Amygdala (tissue), 56 donors: ENCODE measurements around the gene SDHA.

ENCODE experiments used
- DNase-seq, 56 donors: peaks; one replicate each; lab custom pipeline; 2025; lab: John Stamatoyannopoulos, UW

SDHA gene

DNA sequence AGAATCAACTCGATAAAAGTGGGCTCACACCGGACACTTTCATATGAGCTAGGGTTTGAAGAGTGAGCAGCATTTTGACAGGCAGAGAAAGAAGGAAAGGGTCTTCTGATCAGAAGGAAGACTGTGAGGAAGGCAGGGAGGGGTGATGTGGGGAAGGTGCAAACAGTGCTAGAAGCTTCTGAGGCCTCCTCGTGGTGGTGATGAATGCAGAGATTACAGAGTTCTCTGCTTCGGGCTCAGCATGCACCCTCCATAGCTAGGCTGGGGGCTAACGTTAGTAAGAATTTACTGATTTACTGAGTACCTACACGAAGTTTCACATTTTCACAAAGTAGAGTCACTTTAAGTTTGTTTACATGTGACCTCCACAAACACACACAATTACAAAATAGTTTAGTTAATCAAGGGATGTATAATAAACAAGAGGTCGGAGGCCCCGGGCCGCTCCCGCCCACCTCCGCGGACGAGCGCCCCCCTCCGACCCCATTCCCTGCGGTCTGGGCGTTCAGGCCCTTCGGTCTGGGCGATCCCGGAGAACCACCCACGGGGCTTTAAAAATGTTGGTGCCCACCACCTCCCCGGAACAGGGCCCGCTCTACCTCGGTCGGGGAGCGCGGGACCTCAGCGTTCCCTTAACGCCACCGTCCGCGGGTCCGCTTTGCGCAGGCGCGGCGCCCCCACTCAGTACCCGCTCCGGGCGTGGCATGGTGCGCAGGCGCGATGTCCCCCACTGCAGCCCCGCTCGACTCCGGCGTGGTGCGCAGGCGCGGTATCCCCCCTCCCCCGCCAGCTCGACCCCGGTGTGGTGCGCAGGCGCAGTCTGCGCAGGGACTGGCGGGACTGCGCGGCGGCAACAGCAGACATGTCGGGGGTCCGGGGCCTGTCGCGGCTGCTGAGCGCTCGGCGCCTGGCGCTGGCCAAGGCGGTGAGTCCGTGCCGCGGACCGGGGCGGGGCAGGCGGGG is at the start of gene SDHA, which contains the start of gene CCDC127:
Gene SDHA, plus strand, starts transcription at position 827 of the 963 bp plus-strand sequence. Its CDS starts 36 bp downstream, at position 863.
Gene CCDC127, minus strand, starts transcription at position 660 of the 963 bp plus-strand sequence. CDS start 1,304 bp downstream, outside the sequence.
- peak; percentile 41 to 97 (median 87) for DNase-seq

DNA sequence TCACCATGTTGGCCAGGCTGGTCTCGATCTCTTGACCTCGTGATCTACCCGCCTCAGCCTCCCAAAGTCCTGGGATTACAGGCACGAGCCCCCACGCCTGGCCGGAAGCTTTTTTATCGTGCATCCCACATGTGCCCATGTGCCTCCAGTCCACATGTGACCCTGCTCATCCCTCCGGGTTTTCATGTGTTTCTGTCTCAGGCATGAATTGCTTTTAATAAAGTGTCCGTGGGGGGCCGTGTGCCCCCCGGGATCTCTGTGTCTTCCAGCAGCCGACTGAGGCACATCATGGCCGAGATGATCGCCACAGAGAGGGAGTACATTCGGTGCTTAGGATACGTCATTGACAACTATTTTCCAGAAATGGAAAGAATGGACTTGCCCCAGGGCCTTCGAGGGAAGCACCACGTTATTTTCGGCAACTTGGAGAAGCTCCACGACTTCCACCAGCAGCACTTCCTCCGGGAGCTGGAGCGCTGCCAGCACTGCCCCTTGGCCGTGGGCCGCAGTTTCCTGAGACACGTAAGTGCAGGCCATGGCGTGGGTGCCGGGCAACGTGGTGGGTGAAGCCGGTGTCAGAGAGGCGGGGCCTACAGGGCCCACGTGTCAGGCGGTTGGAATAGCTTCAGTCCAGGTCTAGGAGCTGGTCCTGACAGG is 48.9 kb upstream of the SDHA start:
- DNase-seq = peak in 8 of 56 donors; percentile 11 to 45 (median 18)

DNA sequence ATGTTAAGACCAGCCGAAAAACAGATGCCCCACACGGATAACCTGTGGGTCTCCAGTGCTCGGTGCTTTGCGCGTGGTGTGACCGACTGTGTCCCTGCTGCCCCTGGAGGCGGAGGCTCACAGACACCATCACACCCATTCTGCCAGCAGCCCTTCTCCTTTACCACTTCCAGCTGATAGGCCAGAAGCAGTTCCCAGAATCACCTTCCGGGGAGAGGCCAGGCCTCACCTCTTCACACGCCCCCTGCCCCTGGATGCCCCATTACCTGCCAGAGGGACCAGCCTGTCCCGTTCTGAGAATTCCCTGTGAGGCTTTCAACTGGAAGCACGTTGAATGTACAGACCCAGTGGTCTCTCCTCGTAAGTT is 48.4 kb upstream of the SDHA start:
- DNase-seq = no peak

DNA sequence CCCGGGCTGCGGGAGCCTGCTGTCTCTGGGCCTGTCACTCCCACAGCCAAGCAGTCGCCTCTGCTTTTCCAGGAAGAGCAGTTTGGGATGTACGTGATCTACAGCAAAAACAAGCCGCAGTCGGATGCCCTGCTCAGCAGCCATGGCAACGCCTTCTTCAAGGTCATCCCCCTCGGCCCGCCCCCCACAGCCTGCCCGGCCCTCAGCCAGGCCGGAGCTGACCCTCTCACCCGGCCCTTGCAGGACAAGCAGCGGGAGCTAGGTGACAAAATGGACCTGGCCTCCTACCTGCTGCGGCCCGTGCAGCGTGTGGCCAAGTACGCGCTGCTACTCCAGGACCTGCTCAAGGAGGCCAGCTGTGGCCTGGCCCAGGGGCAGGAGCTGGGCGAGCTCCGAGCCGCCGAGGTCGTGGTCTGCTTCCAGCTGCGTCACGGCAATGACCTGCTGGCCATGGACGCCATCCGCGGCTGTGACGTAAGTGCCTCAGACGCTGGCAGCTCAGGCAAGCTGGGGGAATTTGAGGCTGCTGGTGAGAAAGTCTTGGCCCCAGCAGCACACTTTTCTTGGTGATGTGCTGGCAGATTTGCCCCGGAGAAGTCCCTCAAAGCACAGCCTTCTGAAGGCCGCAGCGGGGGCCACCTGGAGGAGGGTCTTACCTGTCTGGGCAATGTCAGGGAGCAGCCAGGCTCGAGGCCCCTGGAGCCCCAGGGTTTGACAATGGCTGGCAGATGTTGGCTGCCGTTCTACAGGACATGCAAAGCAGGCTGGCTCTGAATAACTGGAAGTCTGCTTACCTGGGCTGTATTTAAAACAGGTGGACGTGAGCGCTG is 46.9 kb upstream of the SDHA start:
- no peak for DNase-seq

DNA sequence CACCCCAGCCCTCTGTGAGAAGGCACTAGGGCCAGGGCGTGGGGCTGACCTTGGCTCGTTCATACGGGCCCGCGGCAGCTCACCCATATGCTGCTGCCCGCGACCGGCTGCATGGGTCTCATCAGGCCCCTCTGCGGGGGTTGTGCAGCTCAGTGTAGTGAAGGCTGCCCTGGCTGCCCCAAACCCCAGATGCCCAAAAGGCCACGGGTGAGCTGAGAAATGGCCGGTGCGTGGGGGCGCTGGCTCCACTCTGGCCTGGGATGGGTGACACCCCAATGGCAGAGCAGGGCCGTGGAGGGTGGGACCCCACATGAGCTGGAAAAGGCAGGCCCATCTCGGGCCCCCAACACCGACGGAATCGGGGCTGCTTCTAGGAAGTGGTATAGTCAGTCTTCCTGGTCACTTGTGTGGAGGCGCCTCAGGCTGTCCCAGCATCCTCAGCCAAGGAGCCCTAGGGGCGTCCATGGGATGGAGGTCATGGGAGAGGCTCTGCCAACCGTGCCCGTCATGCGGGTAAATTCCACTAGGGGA is 46.3 kb upstream of the SDHA start:
- DNase-seq = no peak

DNA sequence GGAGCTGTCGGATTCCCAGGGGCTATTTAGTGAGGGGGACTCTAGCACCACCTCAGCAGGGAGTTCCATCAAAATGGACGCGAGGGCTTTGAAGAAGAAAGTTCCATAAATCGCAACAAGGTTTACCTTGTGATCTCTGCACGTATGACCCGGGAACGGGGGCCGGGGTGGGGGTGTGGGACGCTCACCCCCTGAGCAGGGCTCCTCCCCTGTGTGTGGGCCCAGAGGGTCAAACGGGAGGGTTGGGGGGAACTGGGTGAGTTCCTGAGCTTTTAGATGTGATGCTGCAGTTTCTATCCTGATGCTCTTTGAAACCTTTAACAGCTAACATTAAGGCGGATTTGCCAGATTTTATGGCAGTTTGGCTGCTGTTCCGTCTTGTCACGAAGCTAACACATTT is 45.7 kb upstream of the SDHA start:
- DNase-seq = no peak

DNA sequence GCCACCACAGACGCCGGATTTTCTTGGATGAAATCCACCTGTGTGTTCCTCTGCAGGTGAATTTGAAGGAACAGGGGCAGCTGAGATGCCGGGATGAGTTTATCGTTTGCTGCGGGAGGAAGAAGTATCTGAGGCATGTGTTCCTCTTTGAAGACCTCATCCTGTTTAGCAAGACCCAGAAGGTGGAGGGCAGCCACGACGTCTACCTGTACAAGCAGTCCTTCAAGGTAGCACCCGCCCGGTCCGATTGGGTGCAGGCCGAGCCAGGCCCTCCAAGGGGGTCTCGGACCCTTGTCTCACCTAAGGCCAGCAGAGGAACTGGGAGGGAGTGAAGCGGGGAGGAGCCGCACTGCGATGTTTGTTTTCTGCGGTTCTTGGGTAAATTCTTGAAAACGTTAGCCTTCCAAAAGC is 45.3 kb upstream of the SDHA start:
- DNase-seq = no peak

DNA sequence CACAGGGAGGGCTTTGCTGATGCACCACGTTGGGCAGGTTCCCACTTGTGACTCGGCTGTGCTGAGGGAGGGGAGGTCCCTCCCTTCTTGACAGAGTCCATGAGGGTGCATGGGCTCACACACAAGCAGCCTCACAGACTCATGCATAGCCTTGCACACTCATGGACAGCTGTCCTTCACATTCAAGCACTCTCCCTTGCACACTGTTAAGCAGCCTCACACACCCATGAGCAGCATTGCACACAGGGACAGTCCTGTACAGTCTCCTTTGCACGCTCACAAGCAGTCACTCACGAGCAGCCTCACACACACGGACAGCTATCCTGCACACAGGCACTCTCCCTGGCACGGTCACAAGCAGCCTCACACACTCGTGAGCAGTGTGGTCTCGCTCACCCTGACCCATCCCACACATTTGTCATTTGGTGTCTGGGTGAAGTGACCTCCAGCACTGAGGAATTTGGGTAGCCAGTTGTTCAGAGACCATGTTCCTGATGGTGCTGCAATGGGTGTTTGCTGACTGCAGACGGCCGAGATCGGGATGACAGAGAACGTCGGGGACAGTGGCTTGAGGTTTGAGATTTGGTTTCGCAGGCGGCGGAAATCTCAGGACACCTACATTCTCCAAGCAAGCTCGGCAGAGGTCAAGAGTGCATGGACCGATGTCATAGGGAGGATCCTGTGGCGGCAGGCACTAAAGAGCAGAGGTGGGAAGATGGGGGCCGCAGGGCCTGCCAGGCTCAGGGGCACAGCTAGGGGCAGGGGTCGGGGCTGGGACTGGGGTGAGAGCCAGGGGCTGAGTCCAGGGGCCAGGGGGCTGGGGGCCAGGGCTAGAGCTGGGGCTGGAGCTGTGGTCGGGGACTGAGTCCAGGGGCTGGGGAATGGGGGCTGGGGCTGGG is 44.5 kb upstream of the SDHA start:
- no peak for DNase-seq

DNA sequence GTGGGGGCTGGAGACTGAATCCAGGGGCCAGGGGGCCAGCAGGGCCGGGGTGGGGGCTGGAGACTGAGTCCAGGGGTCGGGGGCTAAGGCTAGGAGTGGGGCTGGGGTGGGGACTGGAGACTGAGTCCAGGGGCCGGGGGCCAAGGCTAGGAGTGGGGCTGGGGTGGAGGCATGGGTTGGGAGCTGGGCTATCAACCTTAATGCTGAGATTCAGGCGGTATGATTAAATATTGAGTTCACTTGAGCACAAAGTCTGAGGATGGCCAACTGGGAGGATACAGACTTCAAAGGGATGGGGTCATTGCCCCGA is 43.9 kb upstream of the SDHA start:
- DNase-seq = no peak

DNA sequence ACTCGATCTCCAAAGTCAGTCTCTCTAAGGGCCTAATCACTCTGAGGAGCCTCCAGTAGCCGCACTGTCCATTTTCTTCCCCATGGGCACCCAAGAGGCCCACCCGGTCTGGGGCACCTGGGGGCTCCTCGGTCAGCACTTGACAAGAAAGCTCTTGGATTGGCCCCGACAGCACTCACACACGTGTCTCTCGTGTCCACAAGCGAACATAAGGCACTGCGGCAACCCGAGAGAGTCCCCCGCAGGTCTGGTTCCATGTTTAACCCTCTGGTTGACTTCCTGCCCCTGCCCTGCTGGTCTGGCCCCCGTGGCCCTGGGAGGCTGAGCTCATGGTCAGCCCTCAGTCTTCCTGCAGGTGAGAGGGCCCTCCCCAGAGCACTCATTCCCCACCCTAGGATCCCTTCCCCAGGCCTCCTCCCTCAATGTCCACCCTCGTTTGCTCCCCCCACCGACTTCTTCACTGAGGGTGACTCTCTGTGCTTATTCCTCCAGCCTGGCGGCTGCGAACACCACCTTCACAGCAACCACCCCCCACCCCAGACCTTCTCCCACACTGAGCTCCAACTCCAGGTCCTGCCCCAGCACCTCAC is 43.1 kb upstream of the SDHA start:
- DNase-seq = no peak

DNA sequence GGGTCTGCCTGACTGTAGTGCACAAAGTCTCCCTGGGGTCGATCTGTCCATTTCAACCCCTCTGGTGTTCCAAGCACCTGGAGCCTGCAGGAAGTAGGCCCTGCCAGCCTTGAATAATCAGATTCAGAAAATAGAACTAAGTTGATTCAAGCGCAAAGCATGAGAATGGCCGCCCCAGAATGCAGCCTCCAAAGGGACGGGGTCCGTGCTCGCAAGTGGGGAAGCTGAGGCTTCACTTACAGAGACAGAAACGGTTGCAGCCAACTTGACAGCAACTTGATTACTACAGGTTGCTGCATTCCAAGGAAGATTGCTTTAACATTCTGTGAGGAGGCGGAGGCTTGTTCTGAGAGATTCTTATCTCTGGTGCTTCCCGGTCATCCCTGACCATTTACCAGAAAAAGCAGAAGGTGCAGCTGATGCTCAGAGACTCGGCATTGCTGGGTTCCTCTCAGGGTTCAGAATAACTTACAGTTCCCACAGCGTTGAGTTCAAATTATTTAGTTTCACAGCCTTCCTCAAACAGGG is 41.8 kb upstream of the SDHA start:
- DNase-seq = no peak

DNA sequence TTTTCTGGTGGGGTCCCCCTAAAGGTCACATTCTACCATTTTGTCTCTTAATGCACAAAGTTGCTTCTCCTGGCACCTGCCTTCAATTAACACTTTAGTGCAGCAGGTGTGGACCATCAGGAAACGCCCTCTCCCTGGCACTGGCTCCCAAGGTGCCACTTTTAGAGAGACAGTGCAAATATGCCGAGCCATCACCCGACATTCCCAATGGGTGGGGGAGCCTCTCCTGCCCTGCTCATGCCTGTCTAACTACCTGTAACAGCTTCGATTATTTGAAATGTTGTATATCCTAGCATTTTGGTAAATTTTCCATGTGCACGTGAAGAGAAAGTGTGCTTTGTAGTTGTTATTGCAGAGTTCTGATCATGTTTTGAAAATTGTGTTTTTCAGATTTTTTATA is 40.0 kb upstream of the SDHA start:
- DNase-seq = no peak

DNA sequence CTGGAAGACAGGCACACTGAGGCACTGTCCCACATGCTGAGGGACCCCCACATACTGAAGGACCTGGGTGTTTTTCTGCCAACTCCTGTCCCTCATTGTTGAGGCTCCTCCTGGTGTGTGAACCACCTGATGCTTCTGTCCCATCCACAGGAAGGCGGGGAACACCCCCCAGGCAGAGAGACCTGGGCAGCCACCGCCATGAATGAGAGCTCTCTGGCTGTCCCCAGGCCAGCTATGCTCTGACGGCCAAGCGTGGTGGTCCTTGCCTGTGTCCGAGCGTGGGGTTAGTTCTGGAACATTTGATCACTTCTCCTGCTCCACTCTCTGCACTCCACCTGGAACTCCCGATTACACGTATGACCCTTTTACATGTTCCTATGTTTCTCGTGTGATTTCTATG is 38.7 kb upstream of the SDHA start:
- no peak for DNase-seq

DNA sequence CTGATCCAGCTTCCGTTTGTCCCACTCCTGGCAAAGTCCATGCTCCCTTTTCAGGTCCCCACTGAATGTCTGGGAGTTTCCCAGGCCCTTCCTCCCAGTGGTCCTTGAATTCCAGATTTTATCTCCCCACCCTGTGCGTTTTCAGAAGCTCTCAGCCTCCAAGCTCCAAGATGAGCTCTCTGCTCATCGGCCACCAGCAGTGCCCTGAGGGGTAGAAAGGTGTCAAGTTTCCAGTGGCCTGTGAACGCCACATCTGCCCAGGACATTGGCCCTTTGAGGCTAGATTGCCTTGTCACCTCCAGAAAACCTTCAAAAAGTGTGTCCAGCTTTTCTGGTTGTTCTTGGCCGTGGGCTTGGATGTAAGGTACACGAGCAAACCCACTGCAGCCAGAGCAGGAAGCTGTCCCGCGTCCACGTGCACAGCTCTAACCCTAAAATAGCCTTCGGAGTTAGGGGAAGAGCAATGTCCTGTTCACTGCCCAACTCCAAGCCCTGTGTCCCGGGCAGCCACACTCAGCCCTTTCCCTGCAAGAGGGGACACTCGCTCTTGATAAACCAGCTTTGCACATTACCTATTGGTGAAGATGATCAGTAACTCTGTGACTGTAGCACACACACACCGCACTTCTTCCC is 37.7 kb upstream of the SDHA start:
- no peak for DNase-seq

DNA sequence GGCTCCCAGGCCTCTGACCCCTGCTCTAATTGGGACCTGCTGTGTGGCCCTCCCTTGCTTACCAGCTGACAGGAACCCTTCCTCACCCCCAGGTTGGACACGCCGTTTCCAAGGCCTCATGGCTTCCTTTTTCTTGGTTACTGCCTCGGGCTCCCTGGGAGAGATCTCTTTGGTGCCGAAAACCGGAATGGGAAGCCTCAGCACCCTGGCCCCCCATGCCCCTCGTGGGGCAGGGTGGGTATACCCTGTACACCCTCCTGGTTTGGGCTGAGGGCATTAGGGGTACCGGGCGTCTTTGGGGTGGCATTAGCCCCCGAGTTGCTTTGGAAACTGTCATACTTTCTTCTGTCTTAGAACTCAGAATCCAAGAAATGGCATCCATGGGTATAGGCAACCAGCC is 37.0 kb upstream of the SDHA start:
- DNase-seq = no peak

DNA sequence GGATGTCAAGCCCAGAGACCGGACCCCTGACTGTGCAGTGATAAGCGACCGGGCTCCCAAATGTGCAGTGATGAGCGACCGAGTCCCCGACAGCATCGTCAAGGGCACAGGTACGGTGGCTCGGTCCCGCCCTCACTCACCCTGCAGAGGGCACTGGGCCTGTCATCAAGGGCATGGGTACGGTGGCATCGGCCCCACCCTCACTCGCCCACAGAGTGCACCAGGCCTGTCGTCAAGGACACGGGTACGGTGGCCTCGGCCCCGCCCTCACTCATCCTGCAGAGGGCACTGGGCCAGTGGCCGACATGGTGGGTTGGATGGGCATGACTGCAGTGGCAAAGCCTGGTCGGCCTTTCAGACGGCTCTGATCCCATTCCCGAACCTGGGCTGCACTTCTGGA is 36.6 kb upstream of the SDHA start:
- DNase-seq = no peak

DNA sequence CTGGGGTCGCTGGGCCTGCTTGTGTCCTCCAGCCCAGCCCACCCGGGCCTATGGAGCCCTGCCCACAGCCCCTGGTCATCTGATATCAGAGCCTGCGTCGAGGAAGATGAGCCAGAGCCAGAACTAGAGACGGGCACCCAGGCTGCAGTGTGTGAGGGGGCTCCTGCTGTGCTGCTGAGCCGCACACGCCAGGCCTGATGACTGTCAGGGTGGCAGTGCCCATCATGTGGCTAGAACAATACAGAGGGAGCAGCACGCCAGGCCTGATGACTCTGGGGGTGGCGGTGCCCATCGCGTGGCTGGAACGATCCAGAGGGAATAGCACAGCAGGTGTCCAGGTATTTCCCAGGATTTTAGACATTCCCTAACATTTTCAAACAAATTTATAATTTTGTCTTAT is 36.0 kb upstream of the SDHA start:
- DNase-seq = no peak

DNA sequence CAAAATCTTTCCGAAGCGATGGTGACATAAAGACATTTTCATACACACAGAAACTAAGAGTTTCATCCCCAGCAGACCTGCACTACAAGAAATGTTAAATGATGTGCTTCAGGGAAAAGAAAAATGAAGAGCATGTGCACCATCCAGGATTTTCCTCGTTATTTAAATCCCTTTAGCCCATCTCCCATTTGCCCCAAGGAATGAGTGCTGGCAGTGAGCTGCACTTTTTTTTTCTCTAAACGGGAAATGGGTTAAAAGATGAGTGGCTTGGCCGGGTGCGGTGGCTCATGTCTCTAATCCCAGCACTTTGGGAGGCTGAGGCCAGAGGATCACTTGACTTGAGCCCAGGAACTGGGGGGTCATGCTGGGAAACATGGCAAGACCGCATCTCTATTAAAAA is 33.6 kb upstream of the SDHA start:
- DNase-seq = no peak
